Measurements from ENCODE around the gene MYO3B.

MYO3B gene

DNA sequence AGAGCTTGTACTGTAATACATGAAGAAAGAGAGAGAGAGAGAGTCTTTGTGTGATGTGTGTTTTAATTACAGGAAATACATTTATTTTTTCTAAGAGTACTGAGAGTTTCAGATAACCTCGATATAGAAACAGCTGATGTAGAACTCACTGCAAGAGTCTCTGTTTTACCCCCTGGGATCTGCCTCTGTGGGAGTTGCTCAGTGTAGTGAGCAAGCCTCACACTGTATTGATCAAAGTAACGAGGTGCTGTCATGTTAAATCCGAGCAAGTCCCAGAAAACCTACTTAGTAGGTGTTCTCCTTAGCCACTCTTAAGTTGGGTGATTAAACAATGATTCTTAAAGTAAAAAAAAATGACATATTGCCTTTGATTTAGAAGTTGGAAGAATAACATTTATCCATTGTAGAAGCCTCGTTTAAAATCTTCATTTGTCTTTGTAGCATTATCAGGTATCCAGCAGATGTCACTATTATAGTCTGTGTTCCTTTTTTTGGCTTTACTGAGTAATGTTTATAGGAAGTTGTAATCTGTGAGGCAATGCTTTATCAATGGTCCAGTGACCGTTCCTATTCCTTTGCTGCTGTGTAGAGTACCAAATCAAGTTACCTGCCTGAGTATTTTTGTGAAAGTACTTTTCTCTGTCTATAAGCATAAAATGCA lies 219.0 kb downstream of the MYO3B start:
- whole genome bisulfite sequencing, 2 experiments = 68% methylated on average over 4 of the region's 5 CpGs
- H3K27me3 ChIP-seq (ENCODE audit: control insufficient read depth, insufficient read depth, low read length, poor library complexity, severe bottlenecking) = no peaks in the 10 kb centered on the region
- H3K4me1 ChIP-seq (ENCODE audit: control insufficient read depth, insufficient read depth, low read length) = peaks cover 5% of the 10 kb centered on the region

DNA sequence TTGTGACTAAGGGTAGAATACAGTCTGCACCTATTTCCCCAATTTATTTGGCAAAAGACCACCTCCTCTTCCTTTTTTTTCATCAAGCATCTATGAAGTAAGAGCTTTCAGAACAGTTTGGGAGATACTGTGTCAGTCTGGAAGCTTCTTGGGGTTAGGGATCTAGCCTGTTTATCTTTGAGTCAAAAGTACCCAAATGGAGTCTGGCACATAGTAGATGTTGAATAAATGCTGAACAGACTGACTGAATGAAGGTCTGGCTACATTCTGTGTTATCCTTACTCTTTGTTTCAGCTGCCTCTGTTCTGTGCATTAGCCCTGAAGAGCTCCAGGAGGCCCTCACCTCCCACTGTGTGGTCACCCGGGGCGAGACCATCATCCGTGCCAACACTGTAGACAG lies 223.2 kb downstream of the MYO3B start:
- no peaks in the 10 kb centered on the region for H3K9me3 ChIP-seq (ENCODE audit: control insufficient read depth, low read length)
- H3K4me3 ChIP-seq (ENCODE audit: insufficient read depth, low read depth, low read length) = no peak overlapping the region
- no peak overlapping the region for H3K27ac ChIP-seq (ENCODE audit: insufficient read depth, low read depth, low read length, poor library complexity, severe bottlenecking)
- 92 to 97% methylated on average over 3 of the region's 3 CpGs for WGBS, 2 experiments
- H3K27me3 ChIP-seq (ENCODE audit: control insufficient read depth, insufficient read depth, low read length, poor library complexity, severe bottlenecking) = no peaks in the 10 kb centered on the region
- H3K36me3 ChIP-seq (ENCODE audit: control insufficient read depth, insufficient read depth, low read length) = no peaks in the 10 kb centered on the region
- H3K4me1 ChIP-seq (ENCODE audit: control insufficient read depth, insufficient read depth, low read length) = no peaks in the 10 kb centered on the region

More for the DNA sequence above, 219.0 kb downstream of the MYO3B start:
- Histone ChIP-seq H3K4me3 (ENCODE audit: insufficient read depth, low read depth, low read length) (no peak overlapping the region), H3K9me3 (ENCODE audit: control insufficient read depth, low read length) (no peaks in the 10 kb centered on the region), H3K36me3 (ENCODE audit: control insufficient read depth, insufficient read depth, low read length) (no peaks in the 10 kb centered on the region), H3K27ac (ENCODE audit: insufficient read depth, low read depth, low read length, poor library complexity, severe bottlenecking) (no peak overlapping the region)

DNA sequence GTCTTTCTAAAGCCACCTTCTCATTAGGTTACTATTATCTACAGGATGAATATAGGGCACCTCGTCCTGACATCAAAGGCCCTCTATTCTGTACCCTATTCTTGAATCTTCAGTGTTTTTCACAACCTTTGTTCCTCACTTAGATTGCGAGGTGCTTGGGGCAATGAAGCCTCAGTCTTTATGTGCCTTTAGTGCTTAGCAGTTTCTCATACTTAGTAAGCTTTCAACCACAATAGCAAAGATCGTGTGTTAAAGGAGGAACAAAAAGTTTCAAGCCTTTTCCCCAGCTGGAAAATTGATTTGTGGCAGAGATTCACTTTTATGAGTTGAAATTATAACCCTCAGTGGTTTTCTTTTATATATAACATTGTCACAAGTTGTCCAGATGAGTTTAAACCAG lies 226.9 kb downstream of the MYO3B start:
- Histone ChIP-seq H3K4me3 (ENCODE audit: insufficient read depth, low read depth, low read length) (no peak overlapping the region), H3K9me3 (ENCODE audit: control insufficient read depth, low read length) (no peaks in the 10 kb centered on the region), H3K4me1 (ENCODE audit: control insufficient read depth, insufficient read depth, low read length) (no peaks in the 10 kb centered on the region), H3K27me3 (ENCODE audit: control insufficient read depth, insufficient read depth, low read length, poor library complexity, severe bottlenecking) (no peaks in the 10 kb centered on the region), H3K36me3 (ENCODE audit: control insufficient read depth, insufficient read depth, low read length) (no peaks in the 10 kb centered on the region), H3K27ac (ENCODE audit: insufficient read depth, low read depth, low read length, poor library complexity, severe bottlenecking) (no peak overlapping the region)
- whole genome bisulfite sequencing, 2 experiments = 77 to 85% methylated on average over 3 of the region's 3 CpGs

DNA sequence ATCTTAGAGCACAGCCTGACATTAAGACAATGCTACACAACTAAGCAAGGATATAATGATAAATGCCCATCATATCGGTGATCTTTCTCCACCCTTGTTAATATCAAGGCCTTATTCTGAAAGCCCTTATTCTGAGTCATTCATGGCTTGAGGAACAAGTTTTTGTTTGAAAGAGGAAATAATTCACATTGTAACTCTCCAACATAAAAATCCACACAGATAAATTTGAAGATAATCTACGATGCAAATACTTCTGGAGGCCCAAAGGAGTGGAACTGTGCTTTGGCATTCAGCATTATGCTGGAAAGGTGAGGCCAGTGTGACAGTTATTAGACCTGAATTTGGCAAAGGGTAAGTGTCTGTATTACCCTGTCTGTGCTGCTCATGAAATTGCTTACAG lies 227.4 kb downstream of the MYO3B start:
- no peaks in the 10 kb centered on the region for H3K9me3 ChIP-seq (ENCODE audit: control insufficient read depth, low read length)
- no peaks in the 10 kb centered on the region for H3K27me3 ChIP-seq (ENCODE audit: control insufficient read depth, insufficient read depth, low read length, poor library complexity, severe bottlenecking)
- no peaks in the 10 kb centered on the region for H3K4me1 ChIP-seq (ENCODE audit: control insufficient read depth, insufficient read depth, low read length)
- H3K27ac ChIP-seq (ENCODE audit: insufficient read depth, low read depth, low read length, poor library complexity, severe bottlenecking) = no peak overlapping the region
- no peaks in the 10 kb centered on the region for H3K36me3 ChIP-seq (ENCODE audit: control insufficient read depth, insufficient read depth, low read length)
- no peak overlapping the region for H3K4me3 ChIP-seq (ENCODE audit: insufficient read depth, low read depth, low read length)
- WGBS, 2 experiments = 93% methylated on average over 2 of the region's 2 CpGs

DNA sequence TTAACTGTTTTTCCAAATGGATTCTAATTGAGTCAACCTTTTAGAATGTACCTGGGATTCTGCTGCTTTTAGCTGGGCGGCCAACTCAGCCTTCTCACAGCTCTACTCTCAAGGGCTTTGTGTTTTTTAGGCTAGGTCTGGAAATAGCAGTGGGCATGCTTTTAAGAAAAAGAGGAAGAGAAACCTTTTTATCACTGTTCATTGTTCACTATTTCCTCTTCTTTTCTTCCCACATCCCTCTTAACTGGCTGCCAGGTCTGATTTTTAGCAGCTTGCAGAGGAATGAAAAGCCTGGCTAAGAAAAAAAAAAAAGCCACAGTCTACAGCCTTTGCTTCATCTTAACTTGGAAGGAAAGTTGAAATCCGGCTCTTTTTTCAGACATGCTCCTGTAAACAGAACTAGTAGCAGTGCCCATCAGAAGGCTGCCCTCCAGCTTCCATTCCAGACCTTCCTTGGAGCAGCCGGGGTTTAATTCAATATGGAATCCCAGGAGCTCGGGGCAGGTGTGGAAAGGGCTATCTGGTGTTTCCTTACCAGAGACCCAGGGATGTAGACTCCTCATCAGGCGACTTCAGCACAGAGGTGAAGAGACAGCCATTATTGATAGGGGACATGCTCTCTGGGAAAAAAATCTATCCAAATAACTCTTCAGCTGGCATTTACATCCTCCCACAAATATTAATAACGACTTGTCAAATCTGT lies 230.7 kb downstream of the MYO3B start:
- no peaks in the 10 kb centered on the region for H3K9me3 ChIP-seq (ENCODE audit: control insufficient read depth, low read length)
- no peak overlapping the region for H3K4me3 ChIP-seq (ENCODE audit: insufficient read depth, low read depth, low read length)
- H3K27me3 ChIP-seq (ENCODE audit: control insufficient read depth, insufficient read depth, low read length, poor library complexity, severe bottlenecking) = no peaks in the 10 kb centered on the region
- WGBS, 2 experiments = 58 to 59% methylated on average over 6 of the region's 6 CpGs
- H3K4me1 ChIP-seq (ENCODE audit: control insufficient read depth, insufficient read depth, low read length) = no peaks in the 10 kb centered on the region
- H3K36me3 ChIP-seq (ENCODE audit: control insufficient read depth, insufficient read depth, low read length) = no peaks in the 10 kb centered on the region
- no peak overlapping the region for H3K27ac ChIP-seq (ENCODE audit: insufficient read depth, low read depth, low read length, poor library complexity, severe bottlenecking)

DNA sequence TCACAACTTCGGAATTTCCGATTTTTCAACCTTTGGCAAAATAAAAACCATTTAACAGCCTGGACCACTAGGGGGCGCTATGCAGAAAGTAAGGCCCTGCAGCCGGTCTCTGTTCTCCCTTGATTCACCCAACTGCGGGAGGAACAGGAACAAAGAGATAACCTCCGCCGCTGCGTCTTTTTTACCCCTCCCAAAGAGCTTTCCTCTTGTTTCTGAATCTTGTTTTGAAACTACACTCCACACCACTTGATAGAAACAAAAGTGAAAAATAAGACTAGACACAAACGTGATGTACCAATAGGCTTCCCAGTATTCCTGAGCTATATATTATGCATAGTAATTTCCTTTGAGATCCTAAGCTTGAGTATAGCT lies 231.2 kb downstream of the MYO3B start:
- 9 to 15% methylated on average over 8 to 9 of the region's 9 CpGs for WGBS, 2 experiments
- H3K4me1 ChIP-seq (ENCODE audit: control insufficient read depth, insufficient read depth, low read length) = no peaks in the 10 kb centered on the region
- H3K9me3 ChIP-seq (ENCODE audit: control insufficient read depth, low read length) = no peaks in the 10 kb centered on the region
- no peaks in the 10 kb centered on the region for H3K36me3 ChIP-seq (ENCODE audit: control insufficient read depth, insufficient read depth, low read length)
- no peak overlapping the region for H3K4me3 ChIP-seq (ENCODE audit: insufficient read depth, low read depth, low read length)
- H3K27me3 ChIP-seq (ENCODE audit: control insufficient read depth, insufficient read depth, low read length, poor library complexity, severe bottlenecking) = no peaks in the 10 kb centered on the region
- no peak overlapping the region for H3K27ac ChIP-seq (ENCODE audit: insufficient read depth, low read depth, low read length, poor library complexity, severe bottlenecking)

DNA sequence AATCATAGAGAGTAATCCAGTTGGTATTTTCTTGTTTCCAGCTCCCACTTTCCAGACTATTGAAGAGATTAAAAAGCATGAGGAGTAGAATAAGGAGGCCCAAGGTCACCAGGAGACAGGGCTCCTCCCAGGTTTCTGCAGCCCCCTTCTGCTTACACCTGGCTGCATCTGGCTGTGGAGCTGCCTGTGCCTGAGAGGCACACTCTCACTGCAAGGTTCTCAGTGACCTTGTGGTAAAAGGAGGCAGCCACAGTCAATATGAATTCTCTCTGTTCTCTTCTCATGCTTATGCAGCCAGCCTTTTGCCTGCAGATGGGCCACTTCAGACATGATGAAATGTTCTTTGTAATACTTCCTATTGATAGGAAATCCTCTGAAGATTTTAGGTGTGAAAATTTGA lies 233.7 kb downstream of the MYO3B start:
- H3K36me3 ChIP-seq (ENCODE audit: control insufficient read depth, insufficient read depth, low read length) = no peaks in the 10 kb centered on the region
- no peaks in the 10 kb centered on the region for H3K4me1 ChIP-seq (ENCODE audit: control insufficient read depth, insufficient read depth, low read length)
- no peaks in the 10 kb centered on the region for H3K9me3 ChIP-seq (ENCODE audit: control insufficient read depth, low read length)
- no peak overlapping the region for H3K4me3 ChIP-seq (ENCODE audit: insufficient read depth, low read depth, low read length)
- H3K27me3 ChIP-seq (ENCODE audit: control insufficient read depth, insufficient read depth, low read length, poor library complexity, severe bottlenecking) = no peaks in the 10 kb centered on the region
- H3K27ac ChIP-seq (ENCODE audit: insufficient read depth, low read depth, low read length, poor library complexity, severe bottlenecking) = no peak overlapping the region

DNA sequence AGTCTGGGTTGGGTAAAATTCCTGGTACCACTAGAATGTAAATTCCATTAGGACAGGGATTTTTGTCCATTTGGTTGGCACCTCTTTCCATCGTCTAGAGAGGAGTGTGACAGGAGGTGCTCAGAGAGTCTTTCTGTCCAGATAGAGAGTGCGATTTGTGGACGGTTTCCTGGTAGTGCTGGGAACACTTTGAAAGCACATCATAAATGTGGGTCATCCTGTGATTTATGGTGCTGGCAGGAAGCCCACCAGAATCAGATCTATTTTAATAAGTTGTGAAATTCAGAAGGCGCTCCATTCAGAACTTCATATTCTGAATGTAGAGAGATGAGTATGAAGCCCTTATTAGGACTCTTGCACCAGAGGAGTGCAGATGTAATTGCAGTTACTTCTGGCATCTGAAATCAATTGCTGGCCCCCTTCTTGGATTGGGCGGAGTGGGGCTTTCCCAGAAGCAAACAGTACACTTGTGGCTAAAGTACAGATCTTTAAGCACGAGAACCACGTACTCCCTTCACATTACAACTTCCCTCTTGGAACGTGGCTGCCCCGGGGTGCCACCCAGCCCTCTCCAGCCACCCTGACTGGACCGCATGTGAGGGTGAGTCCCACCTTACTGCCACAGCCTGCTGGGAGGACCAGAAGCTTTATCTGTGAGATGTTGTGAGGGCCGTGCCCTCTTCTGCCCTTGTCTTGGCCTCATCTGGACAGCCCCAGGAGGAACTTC lies 243.2 kb downstream of the MYO3B start:
- Histone ChIP-seq H3K36me3 (ENCODE audit: control insufficient read depth, insufficient read depth, low read length) (no peaks in the 10 kb centered on the region), H3K27me3 (ENCODE audit: control insufficient read depth, insufficient read depth, low read length, poor library complexity, severe bottlenecking) (no peaks in the 10 kb centered on the region), H3K27ac (ENCODE audit: insufficient read depth, low read depth, low read length, poor library complexity, severe bottlenecking) (no peak overlapping the region), H3K4me3 (ENCODE audit: insufficient read depth, low read depth, low read length) (no peak overlapping the region), H3K9me3 (ENCODE audit: control insufficient read depth, low read length) (no peaks in the 10 kb centered on the region), H3K4me1 (ENCODE audit: control insufficient read depth, insufficient read depth, low read length) (no peaks in the 10 kb centered on the region)
- 95 to 98% methylated on average over 11 of the region's 11 CpGs for WGBS, 2 experiments

DNA sequence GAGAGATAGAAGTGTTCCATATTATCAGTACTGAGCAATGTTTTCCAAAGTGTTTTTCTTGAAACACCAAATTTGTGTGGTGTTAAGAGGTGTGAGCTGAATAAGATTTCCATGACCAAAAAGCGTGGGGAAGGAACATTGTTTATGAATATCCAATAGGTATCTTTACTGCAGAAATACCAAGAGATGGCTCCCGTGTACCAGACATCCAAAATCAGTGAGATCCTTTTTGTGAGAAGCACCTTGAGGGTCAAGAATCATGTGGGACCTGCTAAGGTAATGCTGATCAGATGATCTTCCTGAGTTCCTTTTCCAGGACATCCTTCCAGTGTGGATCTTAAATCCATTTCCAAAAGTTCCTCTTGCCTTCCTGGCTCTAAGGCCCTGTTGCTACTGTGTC lies 246.0 kb downstream of the MYO3B start:
- H3K4me3 ChIP-seq (ENCODE audit: insufficient read depth, low read depth, low read length) = no peak overlapping the region
- no peaks in the 10 kb centered on the region for H3K4me1 ChIP-seq (ENCODE audit: control insufficient read depth, insufficient read depth, low read length)
- H3K36me3 ChIP-seq (ENCODE audit: control insufficient read depth, insufficient read depth, low read length) = no peaks in the 10 kb centered on the region
- H3K9me3 ChIP-seq (ENCODE audit: control insufficient read depth, low read length) = no peaks in the 10 kb centered on the region
- 94 to 98% methylated on average over 2 of the region's 2 CpGs for WGBS, 2 experiments
- no peak overlapping the region for H3K27ac ChIP-seq (ENCODE audit: insufficient read depth, low read depth, low read length, poor library complexity, severe bottlenecking)
- no peaks in the 10 kb centered on the region for H3K27me3 ChIP-seq (ENCODE audit: control insufficient read depth, insufficient read depth, low read length, poor library complexity, severe bottlenecking)

DNA sequence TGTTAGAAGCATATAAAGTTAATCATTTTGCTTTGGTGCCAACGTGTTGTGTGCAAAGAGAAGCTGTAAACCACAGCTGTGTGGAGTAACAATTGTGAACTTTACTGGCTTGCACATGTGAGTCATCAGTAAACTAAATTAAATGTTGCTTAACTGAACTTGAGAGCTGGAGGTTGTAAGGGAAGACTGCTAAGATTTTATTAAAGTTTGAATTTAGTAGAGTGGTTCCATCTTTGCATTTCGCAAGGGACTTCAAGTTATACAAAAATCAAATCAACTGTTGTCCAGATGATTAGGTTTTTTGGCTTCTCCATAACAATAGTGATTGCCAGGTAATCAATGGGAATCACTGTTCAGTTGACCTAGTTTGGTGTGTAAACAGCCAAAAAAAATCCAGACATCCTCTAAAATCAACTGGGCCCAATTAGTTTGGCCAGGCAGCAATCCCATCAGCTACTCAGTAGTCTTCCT lies 247.4 kb downstream of the MYO3B start:
- no peaks in the 10 kb centered on the region for H3K36me3 ChIP-seq (ENCODE audit: control insufficient read depth, insufficient read depth, low read length)
- H3K27ac ChIP-seq (ENCODE audit: insufficient read depth, low read depth, low read length, poor library complexity, severe bottlenecking) = no peak overlapping the region
- no peaks in the 10 kb centered on the region for H3K4me1 ChIP-seq (ENCODE audit: control insufficient read depth, insufficient read depth, low read length)
- no peak overlapping the region for H3K4me3 ChIP-seq (ENCODE audit: insufficient read depth, low read depth, low read length)
- H3K9me3 ChIP-seq (ENCODE audit: control insufficient read depth, low read length) = no peaks in the 10 kb centered on the region
- H3K27me3 ChIP-seq (ENCODE audit: control insufficient read depth, insufficient read depth, low read length, poor library complexity, severe bottlenecking) = no peaks in the 10 kb centered on the region
- WGBS, 2 experiments = 85 to 90% methylated on average over 1 to 2 of the region's 2 CpGs
